Spleen (tissue), 7 donors: ENCODE results near the gene SEPTIN5.
"Not testable (repeated sequence)": the region's sequence is repeated elsewhere in the genome, so short reads cannot be mapped to it uniquely, and the experiment has no call there.

Experiments used
- CTCF ChIP-seq, 11 experiments: fragments of 200-600 bp in 7 of 11; fragments of 450-650 bp in 4 of 11; sonication (generic) in 4 of 11; IDR thresholded peaks in 8 of 11; conservative IDR thresholded peaks in 3 of 11; 1 replicate in 7 of 11; 2 replicates in 4 of 11; pipeline versions ENCODE4 v1.4.0 to v1.8.0; 2016 to 2021; ENCODE audit warnings: antibody characterized with exemption in 11 of 11, inconsistent platforms in 4 of 11, mild to moderate bottlenecking in 1 of 11
- POLR2A ChIP-seq, 3 donors: fragments of 450-650 bp; IDR thresholded peaks; one replicate each; pipeline ENCODE4 v1.5.1; 2017; ENCODE audit warnings: antibody characterized with exemption in 3 of 3, mild to moderate bottlenecking in 1 of 3
- POLR2AphosphoS5 ChIP-seq, 3 donors: sonication (generic); formaldehyde crosslinking; IDR thresholded peaks; one replicate each; pipeline ENCODE4 v1.5.1; 2017; ENCODE audit warnings: antibody characterized with exemption in 3 of 3
- donor health status: DM: no; HTN: no; CAD: no; lungs with moderate emphysema.
- donor health status: DM: no; HTN: no; CAD: no.
- donor health status: DM: no; HTN: no; CAD: no.

- not testable (repeated sequence) for TF ChIP-seq CTCF (IDR thresholded peaks at IDR 0.05 in 8 of 11, conservative IDR thresholded peaks at IDR 0.05 in 3 of 11); POLR2AphosphoS5 (IDR thresholded peaks at IDR 0.05); POLR2A (IDR thresholded peaks at IDR 0.05)
Measured at GRCh38 chr22:19697871-19698270, 16.4 kb upstream of the SEPTIN5 start.
